Panc1 (cell line): Measurements from ENCODE around the gene TACO1. TPM values are rescaled to one million over a fixed set of nuclear protein-coding genes. Genes with fewer than 3 reads are reported as not detected.

ENCODE experiments used
- ATAC-seq: fragments of 200-7000 bp; cut with Tn5 transposase; 2 replicates; pipeline ENCODE4 v1.9.1; 2020; ENCODE audit warnings: mild to moderate bottlenecking, moderate library complexity
- BruUV-seq: library from RNA; stranded (reverse); fragments of 400-500 nt; replicated peaks from 2 replicates; lab custom pipeline; 2021; lab: Mats Ljungman, UMichigan
- CTCF ChIA-PET: fragments of 300-600 bp; sonication (Branson Sonifier 250); formaldehyde crosslinking; loops from one replicate; lab custom pipeline; 2022; ENCODE audit warnings: antibody characterized with exemption; lab: Charles Lee
- POLR2A ChIA-PET: fragments of 300-600 bp; sonication (Branson Sonifier 250); formaldehyde crosslinking; loops from one replicate; lab custom pipeline; 2022; ENCODE audit warnings: antibody characterized with exemption; lab: Charles Lee
- DNase-seq: peaks from one replicate; pipeline ENCODE4 v3.0.0-alpha.2; 2010; ENCODE audit warnings: low read depth, low spot score
- H3K27ac ChIP-seq: 2 replicates; pipeline ENCODE4 v1.5.1; 2011; ENCODE audit warnings: mild to moderate bottlenecking, low read length, inconsistent platforms
- H3K27me3 ChIP-seq: fragments of 200-500 bp; sonication (Bioruptor generic); 2 replicates; pipeline ENCODE4 v1.6.0; 2014; ENCODE audit warnings: low read length, inconsistent platforms; ENCODE audit not compliant: control insufficient read depth, insufficient read depth
- H3K36me3 ChIP-seq: fragments of 200-500 bp; sonication (Bioruptor generic); 2 replicates; pipeline ENCODE4 v1.5.1; 2014; ENCODE audit warnings: inconsistent platforms, mild to moderate bottlenecking, low read length, moderate library complexity; ENCODE audit not compliant: control insufficient read depth, insufficient read depth
- H3K4me1 ChIP-seq: 2 replicates; pipeline ENCODE4 v1.5.1; 2011; ENCODE audit warnings: inconsistent platforms, mild to moderate bottlenecking, low read length, moderate library complexity; ENCODE audit not compliant: control insufficient read depth, insufficient read depth
- H3K4me3 ChIP-seq, 2 experiments: 2 replicates each; pipeline ENCODE4 v1.5.1; 2011 to 2012; ENCODE audit warnings: low read depth in 2 of 2, low read length in 2 of 2, mild to moderate bottlenecking in 2 of 2, inconsistent platforms in 1 of 2, moderate library complexity in 1 of 2
- H3K9me3 ChIP-seq: fragments of 200-500 bp; sonication (Bioruptor generic); 2 replicates; pipeline ENCODE4 v1.5.1; 2014; ENCODE audit warnings: low read depth, mild to moderate bottlenecking, inconsistent platforms, low read length, moderate library complexity; ENCODE audit not compliant: control insufficient read depth, insufficient read depth
- POLR2AphosphoS5 ChIP-seq: IDR thresholded peaks from 2 replicates; pipeline ENCODE4 v1.6.1; 2012; ENCODE audit warnings: mild to moderate bottlenecking, low read depth, low read length, moderate library complexity
- SIN3A ChIP-seq: IDR thresholded peaks from 2 replicates; pipeline ENCODE4 v1.6.1; 2012; ENCODE audit warnings: low read depth, mild to moderate bottlenecking, low read length, moderate library complexity, borderline replicate concordance; ENCODE audit not compliant: insufficient read depth
- TCF7L2 ChIP-seq: IDR thresholded peaks from 2 replicates; pipeline ENCODE4 v1.6.1; 2011; ENCODE audit warnings: mild to moderate bottlenecking, low read depth, low read length, inconsistent platforms
- in situ Hi-C: cut with HindIII; loops from 2 replicates; pipeline ENCODE4 v1.10.0; 2016; ENCODE audit warnings: low sequenced_read_pairs, low pct_unique_long_range_greater_than_20kb
- intact Hi-C: fragments of 100-400 bp; cut with micrococcal nuclease; formaldehyde crosslinking; loops from one replicate; pipeline ENCODE4 v1.10.0; 2022; ENCODE audit not compliant: unreplicated experiment
- total RNA-seq: library from RNA; stranded (reverse); gene quantifications from one replicate; pipeline ENCODE4 v1.2.1, GENCODE V29; 2021; ENCODE audit not compliant: unreplicated experiment
- TF ChIP-seq, protein P1 (sequence below): fragments of 450-650 bp; IDR thresholded peaks from 2 replicates; pipeline ENCODE4 v1.5.1; 2017; ENCODE audit warnings: mild to moderate bottlenecking
- TF ChIP-seq, protein P2 (sequence below), 2 experiments: IDR thresholded peaks; 2 replicates each; pipeline ENCODE4 v1.6.1; 2011 to 2012; ENCODE audit warnings: low read depth in 2 of 2, control low read depth in 1 of 2, low read length in 1 of 2, mild to moderate bottlenecking in 1 of 2, moderate library complexity in 1 of 2; ENCODE audit not compliant: insufficient read depth in 1 of 2

TACO1 gene
- total RNA-seq, 1 experiment from 2014 or later, result 17.9 TPM

DNA sequence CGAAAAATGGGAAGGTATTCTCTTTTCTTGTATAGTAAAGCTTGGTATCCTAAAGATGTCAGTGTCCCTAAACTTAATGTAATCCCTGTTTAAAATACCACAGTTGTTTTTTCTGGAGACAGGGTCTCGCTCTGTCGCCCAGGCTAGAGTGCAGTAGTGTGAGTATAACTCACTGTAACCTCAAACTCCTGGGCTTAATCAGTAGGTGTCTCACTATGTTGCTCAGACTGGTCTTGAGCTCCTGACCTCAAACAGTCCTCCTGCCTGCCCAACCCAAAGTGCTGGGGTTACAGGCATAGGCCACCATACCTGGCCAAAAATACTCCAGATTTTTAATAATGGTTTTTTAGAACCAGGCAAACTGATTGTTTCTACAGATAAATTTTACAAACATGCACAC is 42.3 kb upstream of the TACO1 start:
- BruUV-seq, result no TSS peak
- ChIA-PET CTCF (no interaction called here), POLR2A (no interaction called here)
- in situ Hi-C loops, result no loop called here
- Histone ChIP-seq H3K4me1 (no peaks in the 10 kb centered on the region), H3K27me3 (no peaks in the 10 kb centered on the region), H3K9me3 (no peaks in the 10 kb centered on the region), H3K27ac (no peak overlapping the region), H3K36me3 (no peaks in the 10 kb centered on the region), H3K4me3 (no peak overlapping the region)
- intact Hi-C loops, result no loop called here
- no peak for ATAC-seq
- TF ChIP-seq POLR2AphosphoS5 (no peak), TCF7L2 (no peak), SIN3A (no peak)
- TF ChIP-seq, protein P1, sequence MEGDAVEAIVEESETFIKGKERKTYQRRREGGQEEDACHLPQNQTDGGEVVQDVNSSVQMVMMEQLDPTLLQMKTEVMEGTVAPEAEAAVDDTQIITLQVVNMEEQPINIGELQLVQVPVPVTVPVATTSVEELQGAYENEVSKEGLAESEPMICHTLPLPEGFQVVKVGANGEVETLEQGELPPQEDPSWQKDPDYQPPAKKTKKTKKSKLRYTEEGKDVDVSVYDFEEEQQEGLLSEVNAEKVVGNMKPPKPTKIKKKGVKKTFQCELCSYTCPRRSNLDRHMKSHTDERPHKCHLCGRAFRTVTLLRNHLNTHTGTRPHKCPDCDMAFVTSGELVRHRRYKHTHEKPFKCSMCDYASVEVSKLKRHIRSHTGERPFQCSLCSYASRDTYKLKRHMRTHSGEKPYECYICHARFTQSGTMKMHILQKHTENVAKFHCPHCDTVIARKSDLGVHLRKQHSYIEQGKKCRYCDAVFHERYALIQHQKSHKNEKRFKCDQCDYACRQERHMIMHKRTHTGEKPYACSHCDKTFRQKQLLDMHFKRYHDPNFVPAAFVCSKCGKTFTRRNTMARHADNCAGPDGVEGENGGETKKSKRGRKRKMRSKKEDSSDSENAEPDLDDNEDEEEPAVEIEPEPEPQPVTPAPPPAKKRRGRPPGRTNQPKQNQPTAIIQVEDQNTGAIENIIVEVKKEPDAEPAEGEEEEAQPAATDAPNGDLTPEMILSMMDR, result no peak
- TF ChIP-seq, protein P2, sequence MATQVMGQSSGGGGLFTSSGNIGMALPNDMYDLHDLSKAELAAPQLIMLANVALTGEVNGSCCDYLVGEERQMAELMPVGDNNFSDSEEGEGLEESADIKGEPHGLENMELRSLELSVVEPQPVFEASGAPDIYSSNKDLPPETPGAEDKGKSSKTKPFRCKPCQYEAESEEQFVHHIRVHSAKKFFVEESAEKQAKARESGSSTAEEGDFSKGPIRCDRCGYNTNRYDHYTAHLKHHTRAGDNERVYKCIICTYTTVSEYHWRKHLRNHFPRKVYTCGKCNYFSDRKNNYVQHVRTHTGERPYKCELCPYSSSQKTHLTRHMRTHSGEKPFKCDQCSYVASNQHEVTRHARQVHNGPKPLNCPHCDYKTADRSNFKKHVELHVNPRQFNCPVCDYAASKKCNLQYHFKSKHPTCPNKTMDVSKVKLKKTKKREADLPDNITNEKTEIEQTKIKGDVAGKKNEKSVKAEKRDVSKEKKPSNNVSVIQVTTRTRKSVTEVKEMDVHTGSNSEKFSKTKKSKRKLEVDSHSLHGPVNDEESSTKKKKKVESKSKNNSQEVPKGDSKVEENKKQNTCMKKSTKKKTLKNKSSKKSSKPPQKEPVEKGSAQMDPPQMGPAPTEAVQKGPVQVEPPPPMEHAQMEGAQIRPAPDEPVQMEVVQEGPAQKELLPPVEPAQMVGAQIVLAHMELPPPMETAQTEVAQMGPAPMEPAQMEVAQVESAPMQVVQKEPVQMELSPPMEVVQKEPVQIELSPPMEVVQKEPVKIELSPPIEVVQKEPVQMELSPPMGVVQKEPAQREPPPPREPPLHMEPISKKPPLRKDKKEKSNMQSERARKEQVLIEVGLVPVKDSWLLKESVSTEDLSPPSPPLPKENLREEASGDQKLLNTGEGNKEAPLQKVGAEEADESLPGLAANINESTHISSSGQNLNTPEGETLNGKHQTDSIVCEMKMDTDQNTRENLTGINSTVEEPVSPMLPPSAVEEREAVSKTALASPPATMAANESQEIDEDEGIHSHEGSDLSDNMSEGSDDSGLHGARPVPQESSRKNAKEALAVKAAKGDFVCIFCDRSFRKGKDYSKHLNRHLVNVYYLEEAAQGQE (IDR thresholded peaks at IDR 0.05; ENCODE audit: insufficient read depth in 1 of 2, low read depth in 2 of 2, low read length in 1 of 2), result no peak
- DNase-seq, result no peak

DNA sequence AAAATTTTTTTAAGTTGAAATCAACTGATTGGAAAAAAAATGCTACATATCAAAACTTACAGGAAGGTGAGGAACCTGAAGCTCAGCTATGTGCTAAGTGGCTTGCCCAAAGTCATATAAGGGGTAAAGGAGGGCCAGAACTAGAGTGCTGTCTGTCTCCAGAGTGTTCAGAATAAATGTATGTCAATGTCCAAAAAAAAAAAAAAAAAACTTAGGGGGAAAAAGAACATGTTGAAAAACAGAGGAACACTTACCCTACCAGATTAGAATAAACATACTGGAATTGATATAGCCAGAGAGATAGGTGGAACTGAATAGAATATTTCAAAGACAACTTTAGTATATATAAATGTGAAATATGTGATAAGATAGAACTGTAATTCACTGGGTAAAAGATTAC is 38.9 kb upstream of the TACO1 start:
- intact Hi-C loops, result no loop called here
- POLR2A ChIA-PET, result no interaction called here
- BruUV-seq, result no TSS peak
- TF ChIP-seq, protein P2 (IDR thresholded peaks at IDR 0.05; ENCODE audit: insufficient read depth in 1 of 2, low read depth in 2 of 2, low read length in 1 of 2), result no peak
- TF ChIP-seq POLR2AphosphoS5 (no peak), TCF7L2 (no peak), SIN3A (no peak)
- TF ChIP-seq, protein P1, result no peak
- CTCF ChIA-PET, result no interaction called here
- Histone ChIP-seq H3K27ac (no peak overlapping the region), H3K27me3 (no peaks in the 10 kb centered on the region), H3K9me3 (no peaks in the 10 kb centered on the region), H3K36me3 (no peaks in the 10 kb centered on the region), H3K4me1 (no peaks in the 10 kb centered on the region), H3K4me3 (no peak overlapping the region)
- no peak for DNase-seq
- ATAC-seq, result no peak
- in situ Hi-C loops, result no loop called here
